ENCODE results near the gene UCP3.

Gene UCP3

DNA sequence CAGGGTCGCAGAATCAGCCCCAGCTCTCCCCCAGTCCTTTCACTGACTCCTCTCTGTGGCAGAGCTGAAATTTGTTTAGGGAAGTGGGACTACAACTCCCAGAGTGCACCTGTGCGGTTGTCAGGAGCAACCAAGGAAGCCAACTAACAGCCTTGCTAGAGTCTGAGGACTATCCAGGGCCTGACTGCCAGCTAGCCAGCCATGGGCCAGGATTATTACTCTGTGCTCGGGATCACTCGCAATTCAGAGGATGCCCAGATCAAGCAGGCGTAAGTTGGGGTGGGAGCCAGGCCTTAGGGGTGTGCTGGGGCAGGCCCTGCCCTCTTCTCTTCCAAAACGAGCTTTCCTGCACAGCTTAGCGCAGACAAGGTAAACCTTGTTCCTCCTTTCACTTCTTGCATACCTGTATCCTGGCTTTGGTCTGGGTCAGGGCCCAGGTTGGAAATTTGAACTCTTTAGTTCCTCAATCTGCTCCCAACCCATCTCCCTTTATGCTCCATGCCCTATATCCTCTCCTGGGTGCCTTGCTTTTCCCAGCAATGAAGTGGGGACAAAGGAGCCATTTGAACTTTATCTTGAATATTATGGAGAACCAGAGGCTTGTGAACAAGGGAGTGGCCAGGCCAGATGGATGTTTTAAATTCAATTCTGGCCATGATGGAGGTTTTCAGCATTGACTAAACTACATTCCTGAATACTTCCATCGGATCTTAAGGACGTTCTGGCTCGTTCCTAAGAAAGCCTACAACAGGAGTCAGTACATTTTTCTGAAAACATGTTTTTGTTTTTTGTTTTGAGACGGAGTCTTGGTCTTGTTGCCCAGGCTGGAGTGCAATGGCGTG, 57.8 kb downstream of the UCP3 start, which contains the start of gene DNAJB13:
DNAJB13 (plus strand) TSS at position 158 of the 842 bp plus-strand sequence; CDS start at position 202, 44 bp downstream.
- DNase-seq: no peak

All from activated gamma-delta T cell treated with Interleukin-2 at 50 U/mL for 16 hours (primary cell).